ENCODE results near the gene LENG1. TPM values are rescaled to one million over a fixed set of nuclear protein-coding genes. Genes with fewer than 3 reads are reported as not detected.

The LENG1 gene
- total and polyA plus RNA-seq, 9 of the 15 experiments (the other 6 are each of a cell fraction or from before 2014, with no cell fraction given), result 0.30 to 10.5 (median 4.7) TPM

DNA sequence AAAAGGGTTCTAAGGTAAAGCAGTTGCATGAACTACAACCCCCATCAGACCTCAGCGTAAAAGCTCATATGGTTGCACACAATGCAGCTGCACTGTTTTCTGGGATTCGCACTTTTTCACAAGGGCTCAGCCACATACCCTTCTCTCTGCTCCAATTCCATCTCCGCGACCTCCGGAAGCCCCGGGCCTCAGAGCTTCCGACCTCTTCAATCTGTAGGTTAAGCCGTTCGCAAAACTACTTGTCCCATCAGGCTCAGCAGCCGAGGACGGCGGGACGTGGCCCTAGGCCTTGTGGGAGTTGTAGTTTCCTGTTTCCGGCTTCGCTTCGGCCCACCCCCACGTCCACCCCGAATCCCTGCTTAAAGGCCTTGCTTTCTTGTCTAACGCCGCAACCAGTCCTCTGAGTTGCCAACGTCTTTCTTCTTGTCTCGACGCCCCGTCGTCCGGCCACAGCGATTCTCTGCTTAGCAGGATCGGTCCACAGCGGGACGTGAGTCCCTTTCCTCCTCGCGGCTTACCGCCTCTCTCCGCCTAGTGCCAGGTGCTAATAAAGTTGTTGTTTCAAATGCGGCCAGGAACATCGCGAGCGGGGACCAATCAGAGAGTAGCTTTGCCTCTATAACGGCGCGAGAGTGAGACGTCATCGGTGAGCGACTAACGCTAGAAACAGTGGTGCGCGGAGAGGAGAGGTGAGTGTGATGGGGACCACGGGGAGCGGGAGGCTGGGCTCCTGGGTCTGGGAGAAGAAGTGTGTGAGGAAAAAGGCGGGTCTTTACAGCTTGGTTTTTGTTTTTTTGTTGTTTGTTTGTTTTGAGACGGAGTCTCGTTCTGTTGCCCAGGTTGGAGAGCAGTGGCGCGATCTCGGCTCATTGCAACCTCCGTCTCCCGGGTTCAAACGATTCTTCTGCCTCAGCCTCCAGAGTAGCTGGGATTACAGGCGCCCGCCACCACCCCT, 44.1 kb downstream of the LENG1 start, which contains the start of the genes PRPF31 and TFPT (continued):
- peak; percentile 86 to 99 for TF ChIP-seq AFF1 (IDR thresholded peaks at IDR 0.05; ENCODE audit: low read depth in 1 of 2, partially characterized antibody in 2 of 2)
- 0 out of 2 replicates have a peak, but pooled peaks have one; percentile 62 for TF ChIP-seq ATF6 (CRISPR knock-in tag; IDR thresholded peaks at IDR 0.05)
- TF ChIP-seq PHF21A (IDR thresholded peaks at IDR 0.05; ENCODE audit: borderline replicate concordance, low read depth), result peak; percentile 52; the same call in 1 of the 2 replicates
- TF ChIP-seq FUS (optimal IDR thresholded peaks at IDR 0.05; ENCODE audit: low read depth, low read length), result no peak
- TF ChIP-seq CHD2 (IDR thresholded peaks at IDR 0.05; ENCODE audit: low read depth, low read length), result peak; percentile 84
- TF ChIP-seq NONO (IDR thresholded peaks at IDR 0.05; ENCODE audit: low read depth in 2 of 2, low read length in 1 of 2), result peak in 1 of 2 experiments; percentile 54; a peak in 1 of 4 replicates
- TF ChIP-seq NR2C2 (CRISPR knock-in tag; IDR thresholded peaks at IDR 0.05), result peak; percentile 79; the same call in 1 of the 2 replicates
- peak; percentile 94 for TF ChIP-seq NR2C2 (tag; IDR thresholded peaks at IDR 0.05)
- TF ChIP-seq POLR2A (conservative IDR thresholded peaks at IDR 0.05), result peak; percentile 95
- no peak; the same call in 1 of the 2 replicates for TF ChIP-seq MEF2D (tag; conservative IDR thresholded peaks at IDR 0.05; ENCODE audit: low read depth)
- no peak for TF ChIP-seq ZNF124 (CRISPR knock-in tag; IDR thresholded peaks at IDR 0.05)
- no peak for TF ChIP-seq ZKSCAN3 (CRISPR knock-in tag; IDR thresholded peaks at IDR 0.05)
- TF ChIP-seq, protein P1, sequence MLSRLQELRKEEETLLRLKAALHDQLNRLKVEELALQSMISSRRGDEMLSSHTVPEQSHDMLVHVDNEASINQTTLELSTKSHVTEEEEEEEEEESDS (CRISPR knock-in tag; IDR thresholded peaks at IDR 0.05), result no peak
- peak; percentile 90 for TF ChIP-seq ELF1 (tag; IDR thresholded peaks at IDR 0.05)
- TF ChIP-seq HDGF (IDR thresholded peaks at IDR 0.05), result no peak
- TF ChIP-seq HNRNPL (IDR thresholded peaks at IDR 0.05; ENCODE audit: low read depth, low read length), result no peak
- TF ChIP-seq ZNF561 (CRISPR knock-in tag; conservative IDR thresholded peaks at IDR 0.05), result no peak
- TF ChIP-seq PHF20 (IDR thresholded peaks at IDR 0.05; ENCODE audit: partially characterized antibody), result peak; percentile 99
- peak; percentile 92 for TF ChIP-seq PHF8 (IDR thresholded peaks at IDR 0.05; ENCODE audit: borderline replicate concordance, low read length)
- peak; percentile 30; the same call in 1 of the 2 replicates for TF ChIP-seq LEF1 (IDR thresholded peaks at IDR 0.05)
- TF ChIP-seq, protein P2, sequence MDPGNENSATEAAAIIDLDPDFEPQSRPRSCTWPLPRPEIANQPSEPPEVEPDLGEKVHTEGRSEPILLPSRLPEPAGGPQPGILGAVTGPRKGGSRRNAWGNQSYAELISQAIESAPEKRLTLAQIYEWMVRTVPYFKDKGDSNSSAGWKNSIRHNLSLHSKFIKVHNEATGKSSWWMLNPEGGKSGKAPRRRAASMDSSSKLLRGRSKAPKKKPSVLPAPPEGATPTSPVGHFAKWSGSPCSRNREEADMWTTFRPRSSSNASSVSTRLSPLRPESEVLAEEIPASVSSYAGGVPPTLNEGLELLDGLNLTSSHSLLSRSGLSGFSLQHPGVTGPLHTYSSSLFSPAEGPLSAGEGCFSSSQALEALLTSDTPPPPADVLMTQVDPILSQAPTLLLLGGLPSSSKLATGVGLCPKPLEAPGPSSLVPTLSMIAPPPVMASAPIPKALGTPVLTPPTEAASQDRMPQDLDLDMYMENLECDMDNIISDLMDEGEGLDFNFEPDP (CRISPR knock-in tag; IDR thresholded peaks at IDR 0.05), result no peak

Data from K562 (cell line).